Cardiac ventricle fibroblast (primary cell): Measurements from ENCODE around the gene ARHGEF39. TPM values are rescaled to one million over a fixed set of nuclear protein-coding genes. Genes with fewer than 3 reads are reported as not detected.

Experiments
- total RNA-seq: library from RNA; depleted of rRNA; stranded (reverse); fragments of >200 nt; gene quantifications from 2 replicates; pipeline ENCODE4 v1.2.3, GENCODE V29; 2015

ARHGEF39 gene, protein sequence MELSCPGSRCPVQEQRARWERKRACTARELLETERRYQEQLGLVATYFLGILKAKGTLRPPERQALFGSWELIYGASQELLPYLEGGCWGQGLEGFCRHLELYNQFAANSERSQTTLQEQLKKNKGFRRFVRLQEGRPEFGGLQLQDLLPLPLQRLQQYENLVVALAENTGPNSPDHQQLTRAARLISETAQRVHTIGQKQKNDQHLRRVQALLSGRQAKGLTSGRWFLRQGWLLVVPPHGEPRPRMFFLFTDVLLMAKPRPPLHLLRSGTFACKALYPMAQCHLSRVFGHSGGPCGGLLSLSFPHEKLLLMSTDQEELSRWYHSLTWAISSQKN
- 0.19 and 0.34 TPM in 2 replicates for total RNA-seq

DNA sequence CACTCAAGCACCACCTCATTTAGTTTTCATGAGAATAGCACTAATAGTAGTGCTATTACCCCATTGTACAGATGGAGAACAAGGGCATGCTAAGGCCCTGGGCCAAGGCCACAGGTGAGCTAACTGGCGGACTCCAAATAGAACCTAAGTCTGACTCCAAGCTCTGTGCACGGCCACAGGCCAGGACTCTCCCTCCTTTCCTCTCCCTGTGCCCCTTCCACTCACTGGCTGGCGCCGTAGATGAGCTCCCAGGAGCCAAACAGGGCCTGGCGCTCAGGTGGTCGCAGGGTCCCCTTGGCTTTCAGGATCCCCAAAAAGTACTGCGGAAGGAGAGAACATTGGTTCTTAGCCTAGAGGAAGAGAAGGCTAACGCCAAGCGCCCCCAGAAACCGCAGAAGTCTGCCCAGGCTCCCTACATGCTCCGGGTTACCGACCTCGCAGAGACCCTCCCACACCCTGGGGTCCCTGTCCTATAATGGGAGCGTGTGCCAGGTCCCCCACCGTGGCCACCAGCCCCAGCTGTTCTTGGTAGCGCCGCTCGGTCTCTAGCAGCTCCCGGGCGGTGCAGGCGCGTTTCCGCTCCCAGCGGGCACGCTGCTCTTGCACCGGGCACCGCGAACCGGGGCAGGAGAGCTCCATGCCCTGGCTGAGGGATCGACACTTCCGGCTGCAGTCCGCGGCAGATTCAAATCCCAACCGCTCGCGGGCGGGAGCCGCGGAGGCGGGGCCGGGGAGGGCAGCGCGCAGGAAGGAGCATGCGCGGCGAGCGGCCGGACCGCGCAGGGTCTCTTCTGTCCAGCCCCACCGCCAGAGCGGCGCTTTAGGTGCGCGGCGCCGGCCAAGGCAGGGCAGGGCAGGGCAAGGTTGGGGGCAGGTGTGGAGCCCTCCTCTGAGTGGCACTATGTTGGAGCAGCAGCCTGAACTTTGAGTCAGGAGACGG lies at the start of gene ARHGEF39:
Gene ARHGEF39 (minus strand): TSS at position 665 of the 940 bp plus-strand sequence. CDS start 26 bp downstream, at position 639.

DNA sequence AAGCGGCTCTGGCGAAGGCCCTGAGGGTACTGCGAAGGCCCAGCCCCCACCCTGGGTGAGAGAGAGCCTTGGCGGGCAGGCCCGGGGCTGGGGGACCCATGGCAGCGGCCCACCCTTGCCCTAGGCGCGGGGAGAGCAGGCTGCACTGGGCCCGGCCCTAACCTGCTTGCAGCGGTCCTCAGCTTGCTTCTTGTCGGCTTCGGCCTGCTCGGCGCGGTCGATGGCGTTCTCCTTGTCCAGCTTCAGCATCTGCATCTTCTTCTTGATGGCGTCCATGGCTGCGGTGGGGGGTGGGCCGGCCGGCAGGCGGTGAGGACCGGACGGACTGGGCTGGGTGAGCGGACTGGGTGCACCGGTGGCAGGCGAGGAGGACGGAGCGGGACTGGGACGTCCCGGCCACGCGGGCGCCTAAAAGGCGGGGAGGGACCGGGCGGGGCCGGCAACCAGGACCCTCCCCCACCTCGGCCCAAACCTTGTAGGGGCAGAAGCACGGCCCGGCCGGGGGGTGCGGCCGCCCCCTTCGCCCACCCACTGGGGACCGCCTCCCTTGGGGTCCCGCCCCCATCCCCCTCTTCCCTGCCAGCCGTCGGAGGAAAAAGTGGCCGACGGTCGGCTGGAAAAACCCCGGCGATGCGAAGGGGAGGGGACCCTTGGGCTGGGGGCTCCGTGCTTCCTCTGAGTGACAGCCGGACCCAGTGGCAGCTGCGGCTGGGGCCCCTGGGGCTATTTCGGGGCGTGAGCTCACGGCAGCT lies 24.7 kb upstream of the ARHGEF39 start, which contains the start of gene TPM2:
Gene TPM2 (minus strand): TSS at position 384 of the 752 bp plus-strand sequence. CDS start 108 bp downstream, at position 276.

DNA sequence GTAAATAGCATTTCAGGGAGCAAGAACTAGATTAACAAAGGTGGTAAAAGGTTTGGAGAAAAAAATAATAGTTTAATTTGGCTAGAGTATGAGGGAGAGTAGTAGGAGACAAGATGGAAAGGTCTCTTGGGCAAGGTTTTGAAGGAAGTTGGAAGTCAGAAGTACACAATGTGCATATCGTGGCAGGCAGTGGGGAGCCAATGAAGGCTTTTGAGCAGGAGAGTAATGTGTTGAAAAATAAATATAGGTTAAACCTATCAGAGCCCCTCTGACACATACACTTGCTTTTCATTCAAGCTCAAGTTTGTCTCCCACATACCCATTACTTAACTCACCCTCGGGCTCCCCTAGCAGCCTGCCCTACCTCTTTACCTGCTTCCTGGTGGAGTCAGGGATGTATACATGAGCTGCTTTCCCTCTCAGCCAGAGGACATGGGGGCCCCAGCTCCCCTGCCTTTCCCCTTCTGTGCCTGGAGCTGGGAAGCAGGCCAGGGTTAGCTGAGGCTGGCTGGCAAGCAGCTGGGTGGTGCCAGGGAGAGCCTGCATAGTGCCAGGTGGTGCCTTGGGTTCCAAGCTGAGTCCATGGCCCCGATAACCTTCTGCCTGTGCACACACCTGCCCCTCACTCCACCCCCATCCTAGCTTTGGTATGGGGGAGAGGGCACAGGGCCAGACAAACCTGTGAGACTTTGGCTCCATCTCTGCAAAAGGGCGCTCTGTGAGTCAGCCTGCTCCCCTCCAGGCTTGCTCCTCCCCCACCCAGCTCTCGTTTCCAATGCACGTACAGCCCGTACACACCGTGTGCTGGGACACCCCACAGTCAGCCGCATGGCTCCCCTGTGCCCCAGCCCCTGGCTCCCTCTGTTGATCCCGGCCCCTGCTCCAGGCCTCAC lies 8.4 kb upstream of the ARHGEF39 start, which contains the start of gene CA9:
Gene CA9 (plus strand): TSS at position 797 of the 893 bp plus-strand sequence. CDS start 32 bp downstream, at position 829.

DNA sequence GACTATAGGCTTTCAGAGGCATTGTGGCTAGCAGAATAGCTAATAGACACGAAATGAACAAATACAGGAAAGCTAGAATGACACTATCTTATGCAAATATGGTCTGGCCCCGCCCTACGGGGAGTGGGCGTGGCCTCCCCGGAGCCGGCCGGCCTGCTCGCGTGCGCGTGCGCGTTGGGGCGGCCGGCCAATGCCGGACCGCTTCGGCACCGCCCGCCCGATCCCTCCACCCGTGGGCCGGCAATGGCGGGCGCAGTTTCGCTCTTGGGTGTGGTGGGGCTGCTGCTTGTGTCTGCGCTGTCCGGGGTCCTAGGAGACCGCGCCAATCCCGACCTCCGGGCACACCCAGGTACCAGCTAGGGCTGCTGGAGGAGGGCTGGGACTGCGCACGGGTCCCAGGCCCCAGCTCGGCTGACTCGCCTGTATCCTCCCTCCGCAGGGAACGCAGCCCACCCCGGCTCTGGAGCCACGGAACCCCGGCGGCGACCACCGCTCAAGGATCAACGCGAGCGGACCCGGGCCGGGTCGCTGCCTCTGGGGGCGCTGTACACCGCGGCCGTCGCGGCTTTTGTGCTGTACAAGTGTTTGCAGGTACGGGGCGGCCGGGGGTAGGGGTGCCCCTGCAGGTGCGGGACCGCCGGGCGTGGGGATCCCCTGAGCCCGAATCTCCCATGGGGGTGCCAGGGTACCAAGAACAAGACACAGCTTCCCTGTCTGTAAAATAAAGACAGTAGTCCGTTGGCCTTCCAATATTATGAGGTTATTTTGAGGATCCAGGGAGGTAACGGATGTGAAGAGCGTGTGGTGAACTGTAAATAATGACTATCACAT lies 6.6 kb downstream of the ARHGEF39 start, which contains the start of gene CCDC107:
Gene CCDC107 (plus strand): TSS at position 156 of the 831 bp plus-strand sequence. CDS start 88 bp downstream, at position 244.

DNA sequence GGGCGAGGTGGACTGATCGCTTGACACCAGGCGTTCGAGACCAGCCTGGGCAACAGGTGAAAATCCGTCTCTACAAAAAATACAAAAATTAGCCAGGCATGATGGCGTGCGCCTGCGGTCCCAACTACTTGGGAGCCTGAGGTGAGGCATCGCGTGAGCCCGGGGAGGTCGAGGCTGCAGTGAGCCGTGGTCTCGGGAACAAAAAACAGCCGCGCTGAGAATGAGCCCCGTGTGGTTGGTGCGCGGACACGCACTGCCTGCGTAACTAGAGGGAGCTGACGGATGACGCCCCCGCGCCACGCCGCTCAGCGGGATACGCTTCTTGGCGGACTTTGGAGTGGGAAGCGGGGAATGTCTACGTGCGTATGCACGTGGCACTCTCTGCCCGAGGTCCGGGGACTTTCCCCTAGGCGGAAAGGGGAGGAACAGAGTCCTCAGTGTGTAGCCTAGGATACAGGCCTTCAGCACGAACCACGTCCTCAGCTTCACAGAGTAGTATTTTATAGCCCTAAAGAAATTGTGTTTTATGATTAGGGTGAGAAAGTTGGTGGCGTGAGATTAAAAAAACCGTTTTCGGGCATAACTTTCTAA lies 7.4 kb downstream of the ARHGEF39 start, which contains the start of gene RMRP:
Gene RMRP (minus strand): TSS at position 474 of the 591 bp plus-strand sequence.

DNA sequence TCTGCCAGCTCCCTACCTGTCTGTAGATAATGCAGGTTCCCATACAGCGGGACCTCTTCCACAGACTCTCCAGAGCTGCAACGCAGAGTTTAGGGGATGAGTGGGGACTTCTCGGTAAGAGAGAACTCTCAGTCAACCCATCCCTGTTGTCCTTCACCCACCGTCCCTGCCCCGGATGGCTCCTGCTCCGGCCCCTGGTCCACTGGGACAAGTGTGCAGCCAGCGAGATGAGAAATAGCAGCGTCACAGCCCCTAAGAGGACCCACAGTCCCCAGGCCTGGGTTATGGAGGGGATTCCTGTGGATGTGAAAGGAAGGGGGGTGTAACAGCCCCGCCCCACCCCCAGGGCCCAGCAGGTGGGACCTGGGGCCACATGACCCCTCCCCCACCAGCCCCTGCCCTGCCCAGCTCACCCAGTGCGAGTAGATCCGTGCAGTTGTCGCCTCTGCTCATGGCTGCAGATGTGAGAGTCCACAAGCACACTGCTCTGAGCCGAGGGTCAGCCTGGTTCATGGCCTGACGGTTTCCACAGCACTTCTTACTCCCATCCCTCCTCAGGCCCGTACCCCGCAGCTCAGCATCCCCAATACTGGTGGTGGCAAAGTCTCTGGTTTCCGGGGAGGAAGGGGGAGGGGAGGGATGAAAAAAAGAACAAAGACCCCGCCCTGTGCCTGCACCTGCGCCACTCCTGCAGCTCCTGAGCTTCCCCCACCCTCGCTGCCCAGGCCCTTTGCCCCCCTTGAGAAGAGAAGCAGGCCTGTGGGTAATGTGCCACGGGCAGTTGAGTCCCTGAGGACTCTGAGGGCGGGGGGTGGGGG lies 14.4 kb downstream of the ARHGEF39 start, which contains the start of gene SIT1:
Gene SIT1 (minus strand): TSS at position 591 of the 818 bp plus-strand sequence. CDS start 78 bp downstream, at position 513.

DNA sequence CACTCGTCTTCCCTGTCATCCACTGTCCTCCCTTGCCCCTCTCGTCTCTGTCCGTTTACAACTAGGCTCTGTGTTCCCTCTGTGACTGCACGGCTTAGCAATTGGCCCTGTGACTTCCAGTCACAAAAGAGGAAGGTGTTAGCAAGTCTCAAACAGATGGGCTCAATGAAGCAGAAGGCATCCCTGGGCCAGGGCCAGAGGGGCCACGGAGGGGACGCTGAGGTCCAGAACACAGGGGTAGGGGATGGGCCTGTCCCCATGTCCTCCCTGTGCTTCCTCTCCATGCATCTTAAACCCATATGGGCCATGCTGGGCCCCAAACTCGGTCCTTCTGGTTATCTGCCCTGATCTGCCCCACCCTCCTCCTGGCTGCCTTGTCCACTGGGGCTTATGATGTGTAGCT lies 46.7 kb downstream of the ARHGEF39 start, which contains the start of gene CD72:
Gene CD72 (minus strand): TSS at position 89 of the 403 bp plus-strand sequence. CDS start 110 bp downstream, outside the sequence.

Other genes with a start within 250 kb of the ARHGEF39 start
- gene RUSC2, start 175.1 kb downstream of the ARHGEF39 start, total RNA-seq: 15.7 and 17.8 TPM in 2 replicates
- 17.8 and 21.0 TPM in 2 replicates for gene TESK1, start 59.9 kb downstream of the ARHGEF39 start, total RNA-seq
- gene CD72, start 46.8 kb downstream of the ARHGEF39 start, total RNA-seq: 2.1 and 3.3 TPM in 2 replicates
- gene SIT1, start 14.3 kb downstream of the ARHGEF39 start, total RNA-seq: not detected in 2 replicates
- 5,423 and 6,533 TPM in 2 replicates for gene RMRP, start 7.2 kb downstream of the ARHGEF39 start, total RNA-seq
- 17.2 and 26.8 TPM in 2 replicates for gene CCDC107, start 6.9 kb downstream of the ARHGEF39 start, total RNA-seq
- gene CA9, start 8.7 kb upstream of the ARHGEF39 start, total RNA-seq: 3.5 and 3.9 TPM in 2 replicates
- gene TPM2, start 24.7 kb upstream of the ARHGEF39 start, total RNA-seq: 721 and 812 TPM in 2 replicates
- gene TLN1, start 67.0 kb upstream of the ARHGEF39 start, total RNA-seq: 242 and 279 TPM in 2 replicates
- 51.6 and 54.9 TPM in 2 replicates for gene CREB3, start 67.5 kb upstream of the ARHGEF39 start, total RNA-seq
- gene GBA2, start 84.0 kb upstream of the ARHGEF39 start, total RNA-seq: 13.3 and 17.5 TPM in 2 replicates
- gene RGP1, start 84.1 kb upstream of the ARHGEF39 start, total RNA-seq: 13.4 and 16.3 TPM in 2 replicates
- gene MSMP, start 89.1 kb upstream of the ARHGEF39 start, total RNA-seq: not detected in 2 replicates
- 31.5 and 39.7 TPM in 2 replicates for gene NPR2, start 126.4 kb upstream of the ARHGEF39 start, total RNA-seq
- gene SPAG8, start 147.1 kb upstream of the ARHGEF39 start, total RNA-seq: 1.4 TPM in 1 of 2 replicates, not detected in the other
- gene HINT2, start 149.8 kb upstream of the ARHGEF39 start, total RNA-seq: 13.8 and 25.5 TPM in 2 replicates
- not detected in 2 replicates for gene FAM221B, start 163.5 kb upstream of the ARHGEF39 start, total RNA-seq
- 3.6 and 3.7 TPM in 2 replicates for gene TMEM8B, start 164.0 kb upstream of the ARHGEF39 start, total RNA-seq
- gene OR13J1, start 205.2 kb upstream of the ARHGEF39 start, total RNA-seq: not detected in 2 replicates
- gene HRCT1, start 241.0 kb upstream of the ARHGEF39 start, total RNA-seq: 2.4 and 2.6 TPM in 2 replicates
- gene SPAAR, start 244.3 kb upstream of the ARHGEF39 start, total RNA-seq: 1.2 and 2.5 TPM in 2 replicates